Activated CD4-positive, alpha-beta T cell treated with anti-CD3 and anti-CD28 coated beads, Interleukin-2, amount 50 U/mL, for 4 hours (primary cell): ENCODE measurements around the gene CCDC60.

Experiments
- DNase-seq, 2 experiments: peaks; one replicate each; pipeline ENCODE4 v3.0.0-alpha.2; 2020

CCDC60 gene

DNA sequence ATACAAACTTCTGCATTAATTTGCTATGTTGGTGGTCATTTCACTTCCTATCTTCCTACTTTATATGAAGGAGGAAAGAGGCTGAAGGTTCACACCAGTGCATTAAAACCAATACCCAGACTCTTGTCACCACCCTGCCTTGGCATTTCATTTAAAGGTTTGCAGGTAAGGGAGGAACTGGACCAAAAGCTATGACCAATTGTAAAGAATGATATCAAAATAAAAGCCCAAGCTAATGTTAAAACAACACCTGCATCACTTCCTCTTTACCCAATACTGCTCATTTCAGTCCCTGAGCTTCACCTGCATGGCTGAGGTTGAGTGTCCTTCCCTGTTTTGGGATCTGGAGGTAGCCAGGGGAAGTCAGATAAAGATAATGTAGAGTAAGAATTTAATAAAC, 211.8 kb downstream of the CCDC60 start:
- DNase-seq: no peak

DNA sequence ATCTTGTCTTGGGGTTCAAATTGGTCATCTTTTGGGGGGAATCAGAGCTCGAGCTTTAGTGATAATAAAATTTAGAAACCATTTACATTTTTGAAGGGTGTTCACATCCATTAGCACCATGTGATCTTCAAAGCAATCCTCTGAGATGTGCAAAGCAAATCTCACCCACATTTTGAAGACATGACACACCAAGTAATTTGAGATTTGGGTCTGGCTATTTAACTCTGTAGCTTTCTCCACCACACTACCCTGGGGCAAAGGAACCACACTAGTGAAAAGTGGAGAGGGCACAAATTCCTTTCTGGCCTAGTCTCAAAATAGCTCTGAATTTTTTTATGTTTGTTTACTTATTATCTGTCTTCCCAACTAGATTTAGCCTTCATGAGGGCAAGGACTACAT, 212.5 kb downstream of the CCDC60 start:
- no peak for DNase-seq

DNA sequence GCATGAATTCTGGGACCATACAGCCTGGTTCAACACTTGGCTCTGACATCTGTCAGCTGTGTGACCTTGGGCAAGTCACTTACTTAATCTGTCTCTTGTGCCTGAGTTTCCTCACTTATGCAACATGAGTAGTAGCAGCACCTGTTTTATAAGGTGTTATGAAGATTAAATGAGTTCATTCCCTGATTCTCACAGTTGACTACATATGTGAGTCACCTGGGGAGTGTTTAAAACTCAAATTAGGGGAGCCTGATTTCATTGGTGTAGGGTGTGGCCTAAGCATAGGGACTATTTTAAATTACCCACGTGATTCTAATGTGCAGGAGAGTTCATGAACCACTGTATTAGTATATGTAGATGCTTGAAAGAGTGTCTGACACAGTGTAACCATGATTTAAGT, 222.3 kb downstream of the CCDC60 start:
- no peak for DNase-seq

DNA sequence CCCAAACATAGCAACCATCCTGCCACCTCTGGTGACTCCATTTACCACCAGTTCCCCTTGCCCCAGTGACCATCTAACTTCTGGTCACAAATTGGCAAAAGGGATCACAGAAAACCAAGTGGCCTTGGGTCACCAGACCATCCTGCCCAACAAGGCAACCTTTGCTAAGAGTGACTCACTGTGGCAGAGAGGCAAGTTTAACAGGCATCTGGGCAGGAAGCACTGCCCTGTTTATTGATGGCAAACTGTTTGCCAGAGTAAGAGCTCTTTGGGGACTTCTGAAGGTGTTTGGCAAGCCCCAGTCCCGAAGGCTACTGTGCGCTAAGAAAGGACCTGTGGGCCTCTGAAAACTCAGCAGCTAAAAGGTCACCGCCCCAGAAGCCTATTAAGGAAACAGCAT, 230.9 kb downstream of the CCDC60 start:
- DNase-seq: no peak

DNA sequence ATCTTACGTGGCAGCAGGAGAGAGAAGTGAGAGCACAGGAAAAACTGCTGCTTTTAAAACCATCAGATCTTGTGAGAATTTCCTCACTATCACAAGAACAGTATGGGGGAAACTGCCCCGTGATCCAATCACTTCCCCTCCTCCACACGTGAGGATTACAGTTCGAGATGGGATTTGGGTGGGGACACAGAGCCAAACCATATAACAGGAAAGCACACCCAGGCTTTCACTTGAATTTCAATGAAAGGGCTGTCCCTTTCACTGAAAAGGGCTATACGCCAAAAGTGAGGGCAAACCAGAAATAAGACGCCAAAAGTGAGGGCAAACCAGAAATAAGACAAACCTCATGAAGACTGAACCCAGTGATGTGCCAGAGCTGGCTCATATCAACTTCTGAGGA, 236.2 kb downstream of the CCDC60 start:
- no peak for DNase-seq

DNA sequence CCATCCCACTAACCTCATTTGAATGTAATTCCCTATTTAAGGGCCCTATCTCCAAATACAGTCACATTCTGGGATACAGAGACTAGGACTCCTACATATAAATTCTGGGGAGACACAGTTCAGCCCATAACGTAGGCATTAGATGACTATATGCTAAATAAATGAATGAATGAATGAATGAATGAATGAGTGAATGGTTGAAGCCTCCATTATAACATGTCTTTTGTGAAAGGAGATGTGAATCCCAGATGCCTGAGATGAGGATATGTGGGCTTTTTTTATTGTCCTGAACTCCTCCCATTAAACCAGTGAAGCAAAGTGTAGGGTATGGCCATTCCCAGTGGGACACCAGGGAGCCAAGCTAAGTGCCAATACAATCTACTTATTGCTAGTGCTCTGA, 238.6 kb downstream of the CCDC60 start:
- no peak for DNase-seq

DNA sequence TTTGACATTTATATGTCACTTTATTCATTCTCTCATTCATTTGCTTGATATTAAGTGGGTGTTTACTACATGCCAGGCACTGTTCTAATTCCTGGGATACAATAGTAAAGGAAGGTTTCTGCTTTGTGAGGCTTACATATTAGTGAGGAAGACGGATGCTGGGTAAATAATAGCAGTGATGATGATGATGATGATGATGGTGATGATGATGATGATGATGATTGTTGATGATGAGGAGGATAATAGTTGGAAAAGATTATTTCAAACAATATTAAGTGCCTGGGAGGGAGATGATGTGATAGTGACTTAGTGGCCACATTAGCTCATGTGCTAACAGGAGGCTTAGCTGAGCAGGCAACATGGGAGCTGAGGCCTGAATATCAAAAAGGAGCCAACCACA, 239.7 kb downstream of the CCDC60 start:
- DNase-seq: no peak

DNA sequence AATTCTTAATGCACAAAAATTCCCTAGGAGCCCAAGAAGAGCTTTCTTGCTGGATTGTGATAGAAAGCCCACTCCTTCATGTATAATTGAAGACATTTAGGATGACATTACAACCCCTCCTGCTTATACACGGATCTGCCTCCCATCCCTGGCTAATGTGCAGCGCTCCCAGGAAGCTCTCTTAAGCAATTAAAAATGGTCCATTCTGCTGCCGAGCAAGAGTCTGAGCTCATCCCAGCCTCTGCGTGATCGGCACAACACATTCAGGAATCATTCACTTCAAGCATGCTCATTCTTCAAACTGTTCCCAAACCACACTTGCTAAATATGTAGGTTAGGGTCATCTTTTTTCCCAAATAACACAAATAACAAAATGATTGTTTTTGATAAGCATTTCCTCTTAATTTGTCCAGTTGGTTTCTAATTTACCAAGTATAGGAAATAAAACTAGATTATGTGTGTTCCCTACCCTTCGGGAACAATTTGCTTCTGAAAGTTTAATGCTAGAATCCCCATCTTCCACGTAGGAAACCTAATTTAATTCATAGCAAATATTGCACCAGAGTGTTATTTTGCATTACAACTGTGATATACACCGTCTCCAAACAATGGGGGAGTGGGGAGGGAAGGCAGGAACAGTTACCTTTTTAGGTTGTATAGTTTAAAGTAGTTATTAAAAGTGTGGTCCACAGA, 241.7 kb downstream of the CCDC60 start:
- DNase-seq: no peak

DNA sequence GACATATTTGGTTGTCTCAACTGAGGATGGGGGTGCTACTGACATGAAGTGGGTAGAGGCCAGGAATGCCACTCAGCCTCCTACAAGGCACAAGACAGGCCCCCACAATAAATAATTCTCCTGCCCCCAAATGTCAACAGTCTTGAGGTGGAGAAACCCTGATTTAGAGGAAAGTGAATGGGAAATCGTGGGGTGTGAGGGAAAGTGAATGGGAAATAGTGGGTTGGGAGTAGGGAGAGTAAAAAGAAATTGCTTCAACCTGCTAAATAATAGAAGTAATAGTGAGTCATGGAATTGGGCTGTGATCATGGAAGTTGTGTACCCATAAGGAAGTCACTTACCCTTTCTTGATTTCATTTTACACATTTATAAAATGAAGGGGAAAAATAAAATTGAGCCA, 242.4 kb downstream of the CCDC60 start:
- DNase-seq: no peak

DNA sequence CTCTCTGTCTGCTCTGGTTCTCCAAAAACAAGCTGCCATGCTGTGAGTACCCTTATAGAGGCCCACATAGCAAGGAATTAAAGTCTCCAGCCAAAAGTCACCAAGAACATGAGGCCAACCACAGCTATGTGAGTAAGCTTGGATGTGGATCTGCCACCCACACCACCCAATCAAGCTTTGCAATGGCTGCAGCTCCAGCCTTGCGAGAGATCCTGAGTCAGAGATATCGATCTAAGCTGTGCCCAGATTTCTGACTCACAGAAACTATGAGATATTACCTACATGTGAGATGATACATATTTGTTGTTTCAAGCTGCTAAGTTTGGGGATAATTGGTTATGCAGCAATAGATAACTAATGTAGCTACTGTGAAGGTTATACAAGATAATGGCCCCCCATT, 243.6 kb downstream of the CCDC60 start:
- no peak for DNase-seq

DNA sequence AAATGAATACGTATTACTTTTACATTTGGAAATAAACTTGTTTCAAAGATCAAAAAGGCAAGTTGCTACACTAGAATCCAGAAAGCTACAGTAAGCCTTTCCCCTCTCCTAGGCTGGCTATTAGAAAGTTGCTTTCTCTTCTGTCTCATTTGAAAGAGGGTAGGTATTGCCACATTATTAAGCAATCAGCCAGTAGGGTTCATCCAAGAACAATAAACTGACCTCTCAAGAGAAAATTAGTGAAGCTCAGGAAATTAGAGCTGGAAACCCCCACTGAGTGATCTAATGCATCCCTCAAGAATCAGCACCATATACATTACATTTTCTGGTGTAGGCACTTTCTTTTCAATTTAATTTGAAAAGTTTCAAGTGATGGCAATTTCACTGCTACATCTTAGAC, 254.6 kb downstream of the CCDC60 start:
- DNase-seq: no peak

DNA sequence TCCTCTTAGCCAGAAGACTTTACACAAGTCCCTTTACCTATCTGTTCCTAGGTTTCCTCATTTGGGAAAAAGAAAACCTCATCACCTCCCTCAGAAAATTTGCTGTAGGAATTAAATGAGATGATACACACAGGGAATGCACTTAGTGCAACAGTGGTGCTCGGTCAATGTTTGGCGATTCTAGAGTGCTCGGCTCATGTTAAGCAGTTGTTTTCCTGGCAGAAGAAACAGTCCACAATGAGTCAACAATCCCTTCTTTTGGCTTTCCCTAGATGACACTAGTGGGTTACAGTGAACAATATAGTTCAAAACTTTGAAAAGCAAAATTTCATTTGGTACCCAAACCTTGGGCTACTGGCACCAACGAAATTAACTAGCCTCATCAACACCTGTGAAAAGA, 255.1 kb downstream of the CCDC60 start:
- DNase-seq: no peak
